A549 (cell line): Measurements from ENCODE around the gene PIH1D1.

Source experiments
- CTCF ChIP-seq: fragments of >200 bp; sonication (Bioruptor Twin); formaldehyde crosslinking; IDR thresholded peaks from 3 replicates; pipeline ENCODE4 v1.5.1; 2016
- E2F6 ChIP-seq: IDR thresholded peaks from 2 replicates; pipeline ENCODE4 v1.6.1; 2012; ENCODE audit warnings: low read depth, borderline replicate concordance
- ELK1 ChIP-seq: fragments of 150-350 bp; IDR thresholded peaks from 2 replicates; pipeline ENCODE4 v1.6.1; 2014; ENCODE audit warnings: low read depth, mild to moderate bottlenecking, low read length
- EP300 ChIP-seq, 2 experiments: fragments of >200 bp; sonication (Bioruptor Twin); formaldehyde crosslinking; IDR thresholded peaks; 2 replicates in 1 of 2; 3 replicates in 1 of 2; pipeline ENCODE4 v1.6.1; 2016 to 2017
- JUNB ChIP-seq: fragments of >200 bp; sonication (Bioruptor Twin); formaldehyde crosslinking; IDR thresholded peaks from 2 replicates; pipeline ENCODE4 v1.6.1; 2016
- MYC ChIP-seq: IDR thresholded peaks from 2 replicates; pipeline ENCODE4 v1.6.1; 2012; ENCODE audit warnings: mild to moderate bottlenecking, inconsistent platforms, low read length, improper control_type of control experiment, borderline replicate concordance
- POLR2A ChIP-seq: IDR thresholded peaks from 2 replicates; pipeline ENCODE4 v1.6.1; 2012; ENCODE audit warnings: mild to moderate bottlenecking, low read length
- REST ChIP-seq: fragments of 200-600 bp; sonication (generic); IDR thresholded peaks from 2 replicates; pipeline ENCODE4 v1.6.1; 2016; ENCODE audit warnings: antibody characterized with exemption, mild to moderate bottlenecking, moderate library complexity
- SMC3 ChIP-seq: fragments of >200 bp; sonication (Bioruptor Twin); formaldehyde crosslinking; IDR thresholded peaks from 3 replicates; pipeline ENCODE4 v1.6.1; 2018; ENCODE audit warnings: inconsistent platforms
- TP53 ChIP-seq: fragments of 250-450 bp; sonication (Bioruptor Pico); IDR thresholded peaks from 2 replicates; pipeline ENCODE4 v1.5.0; 2021; ENCODE audit warnings: mild to moderate bottlenecking, moderate library complexity
- USF2 ChIP-seq: fragments of 450-650 bp; IDR thresholded peaks from 2 replicates; pipeline ENCODE4 v1.6.1; 2014; ENCODE audit warnings: antibody characterized with exemption

- no peak for TF ChIP-seq CTCF
- no peak for TF ChIP-seq JUNB
- no peak for TF ChIP-seq POLR2A
- no peak for TF ChIP-seq EP300 (IDR thresholded peaks at IDR 0.05)
- TF ChIP-seq ELK1: no peak
- no peak for TF ChIP-seq TP53
- TF ChIP-seq USF2: no peak
- no peak for TF ChIP-seq MYC
- TF ChIP-seq E2F6: no peak
- TF ChIP-seq SMC3: no peak
- no peak for TF ChIP-seq REST
Observed at GRCh38 chr19:49458567-49458903, 6.9 kb upstream of the PIH1D1 start.
